ENCODE data around the gene SORCS2.

Gene SORCS2

GRCh38 chr4:7390906-7391636 is 198.7 kb downstream of the SORCS2 start:
- no peak for TF ChIP-seq CTCF (IDR thresholded peaks at IDR 0.05; ENCODE audit: low read depth, low read length)
- no peak for DNase-seq (ENCODE audit: extremely low read depth, low read depth)

- TF ChIP-seq CTCF (IDR thresholded peaks at IDR 0.05; ENCODE audit: low read depth, low read length) = no peak
Measured at GRCh38 chr4:7391637-7392437, 199.5 kb downstream of the SORCS2 start.

GRCh38 chr4:7392438-7393421 is 200.4 kb downstream of the SORCS2 start:
- DNase-seq (ENCODE audit: extremely low read depth, low read depth) = no peak
- peak; percentile 28 for TF ChIP-seq CTCF (IDR thresholded peaks at IDR 0.05; ENCODE audit: low read depth, low read length)

More at GRCh38 chr4:7391637-7392437, 199.5 kb downstream of the SORCS2 start:
- DNase-seq (ENCODE audit: extremely low read depth, low read depth) = no peak

GRCh38 chr4:7393601-7394575 is 201.6 kb downstream of the SORCS2 start:
- DNase-seq (ENCODE audit: extremely low read depth, low read depth) = no peak
- TF ChIP-seq CTCF (IDR thresholded peaks at IDR 0.05; ENCODE audit: low read depth, low read length) = no peak

- TF ChIP-seq CTCF (IDR thresholded peaks at IDR 0.05; ENCODE audit: low read depth, low read length) = no peak
- DNase-seq (ENCODE audit: extremely low read depth, low read depth) = no peak
Measured at GRCh38 chr4:7394681-7395451, 202.5 kb downstream of the SORCS2 start.

GRCh38 chr4:7395645-7396044 is 203.3 kb downstream of the SORCS2 start:
- TF ChIP-seq CTCF (IDR thresholded peaks at IDR 0.05; ENCODE audit: low read depth, low read length) = no peak
- DNase-seq (ENCODE audit: extremely low read depth, low read depth) = no peak

Data from AG09319 (cell line).